ENCODE data around the gene GBF1.
A peak's percentile ranks its signal among the peaks of the same experiment; 100 is the strongest.
"Not testable (repeated sequence)": the region's sequence is repeated elsewhere in the genome, so short reads cannot be mapped to it uniquely, and the experiment has no call there.

Gene GBF1

GRCh38 chr10:102308318-102308717 lies 63.0 kb downstream of the GBF1 start:
- not testable (repeated sequence) for DNase-seq (ENCODE audit: low read depth)

DNA sequence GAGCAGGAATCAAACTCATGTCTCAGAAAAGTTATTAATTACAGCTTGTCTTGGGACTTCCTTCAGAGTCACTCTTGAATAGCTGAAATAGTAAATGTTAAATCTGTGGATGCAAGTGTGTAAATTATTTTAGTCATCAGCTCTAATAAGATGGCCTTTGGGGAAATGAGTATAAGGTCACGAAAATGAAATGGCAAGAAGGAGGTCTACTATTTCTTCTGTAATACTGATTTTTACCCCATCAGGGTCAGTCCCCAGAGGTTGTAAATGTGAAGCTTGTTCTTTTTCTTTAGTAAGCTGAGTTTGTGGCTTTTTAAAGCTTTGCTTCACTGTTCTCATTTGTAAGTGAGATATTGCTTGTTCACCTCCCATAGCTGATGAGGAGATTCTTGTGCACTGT lies 63.9 kb downstream of the GBF1 start:
- no peak for DNase-seq (ENCODE audit: low read depth)

DNA sequence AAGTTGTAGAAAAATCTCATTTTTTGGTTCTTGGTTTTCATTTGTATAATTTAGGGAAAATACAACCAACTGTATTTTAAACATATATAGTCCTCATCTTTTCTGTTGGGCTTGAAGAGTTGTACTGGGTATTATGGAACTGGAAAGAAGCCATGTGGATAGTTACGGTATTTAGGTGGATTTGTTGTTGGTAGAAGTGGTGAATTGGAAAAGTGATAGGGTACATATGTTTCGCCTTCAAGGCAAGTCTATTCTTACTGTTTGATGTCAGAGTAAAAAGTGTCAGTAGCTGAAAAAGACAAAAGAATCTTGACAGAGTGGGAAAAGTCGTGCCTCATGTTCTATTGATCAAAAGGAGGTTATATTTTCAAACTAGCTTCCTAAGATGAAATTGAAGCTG lies 64.6 kb downstream of the GBF1 start:
- DNase-seq (ENCODE audit: low read depth), result no peak

- no peak for DNase-seq (ENCODE audit: low read depth)
Observed at GRCh38 chr10:102310361-102311024, 65.2 kb downstream of the GBF1 start.

DNA sequence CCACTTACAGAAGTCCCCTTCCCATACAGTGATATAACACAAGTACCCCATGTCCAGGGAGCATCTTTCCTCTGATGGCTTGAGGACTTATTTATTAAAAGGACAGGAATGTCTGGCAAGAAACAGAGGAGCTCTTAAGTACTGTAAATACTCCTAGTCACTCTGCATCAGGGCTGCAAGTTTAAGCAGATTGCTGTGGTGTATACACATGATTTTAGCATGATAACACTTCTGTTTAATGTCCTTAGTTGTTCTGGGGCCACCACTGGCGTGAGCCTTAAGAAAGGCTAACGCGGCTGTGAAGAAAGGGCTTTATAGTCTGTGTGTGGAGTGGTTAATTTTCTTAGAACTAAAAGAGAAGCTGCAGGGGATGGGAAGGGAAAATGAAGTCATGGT lies 65.7 kb downstream of the GBF1 start:
- DNase-seq (ENCODE audit: low read depth), result no peak

DNA sequence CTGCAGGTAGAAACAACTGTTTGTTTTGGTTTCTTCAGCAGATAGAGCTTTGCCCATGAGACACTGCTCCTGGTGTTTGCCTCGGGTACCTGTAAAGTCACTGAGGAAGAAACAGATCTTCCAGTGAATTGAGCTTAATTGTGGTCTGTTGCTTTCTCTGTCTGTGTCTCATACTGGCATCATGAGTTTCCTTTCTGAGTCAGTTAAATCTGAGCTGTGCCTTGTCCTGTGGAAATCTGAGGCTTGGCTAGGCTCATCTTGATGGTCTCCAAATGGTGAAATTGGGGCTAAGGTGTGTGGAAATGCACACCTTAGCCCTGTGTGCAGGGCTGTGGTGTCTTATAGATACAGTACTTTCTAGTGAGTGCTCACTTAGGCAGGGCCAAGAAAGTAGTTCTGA lies 67.4 kb downstream of the GBF1 start:
- no peak for DNase-seq (ENCODE audit: low read depth)

DNA sequence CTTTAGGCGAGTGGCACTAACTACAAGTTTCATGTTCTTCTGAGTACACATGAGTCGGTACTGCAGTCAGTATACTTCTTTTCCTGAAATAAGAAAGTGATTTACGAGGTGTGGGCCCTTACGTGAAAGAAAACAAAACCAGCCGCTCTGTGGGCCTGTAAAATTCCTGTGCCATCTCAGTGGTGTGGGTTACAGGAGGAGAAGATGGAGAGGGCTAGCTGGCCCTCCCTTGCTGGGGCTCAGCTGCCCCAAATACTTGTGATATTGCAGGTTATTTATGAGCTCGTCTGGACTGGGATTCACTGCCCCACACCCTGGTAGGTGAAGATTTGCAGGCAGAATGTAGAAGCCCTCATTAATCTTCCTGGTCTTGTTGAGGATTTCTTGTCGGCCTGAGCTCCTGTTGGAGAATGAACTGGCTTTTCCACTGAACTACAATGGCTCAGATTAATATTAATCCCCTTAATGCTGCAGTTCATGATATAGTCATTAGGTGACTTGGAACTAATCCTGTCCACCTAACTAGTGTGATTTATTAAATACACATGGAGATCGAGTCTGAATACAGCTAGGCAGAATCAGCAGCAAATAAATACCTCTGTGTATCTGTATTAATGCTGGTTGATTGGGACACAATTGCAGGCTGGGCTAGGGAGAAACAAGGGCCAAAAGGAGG lies 68.0 kb downstream of the GBF1 start:
- DNase-seq (ENCODE audit: low read depth), result no peak

- DNase-seq (ENCODE audit: low read depth), result no peak
Observed at GRCh38 chr10:102314801-102315200, 69.5 kb downstream of the GBF1 start.

GRCh38 chr10:102316421-102316820 lies 71.1 kb downstream of the GBF1 start:
- DNase-seq (ENCODE audit: low read depth), result no peak

DNA sequence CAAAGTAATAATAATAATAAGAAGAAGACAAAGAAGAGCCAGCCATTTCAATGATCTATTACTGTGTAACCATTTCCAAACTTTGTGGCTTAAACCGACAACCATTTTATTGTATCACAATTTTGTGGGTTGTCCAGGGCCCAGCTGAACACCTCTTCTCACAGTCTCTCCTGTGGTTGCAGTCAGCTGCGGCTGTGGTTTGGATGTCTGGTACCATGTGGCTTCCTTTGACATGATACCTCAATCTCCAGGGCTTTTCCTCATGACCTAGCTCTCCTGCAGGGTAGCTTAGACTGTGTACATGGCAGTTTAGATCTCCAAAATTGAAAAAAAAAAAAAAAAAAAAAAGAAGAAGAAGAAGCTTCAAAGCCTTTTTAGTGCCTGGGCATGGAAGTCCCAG lies 77.6 kb downstream of the GBF1 start:
- DNase-seq (ENCODE audit: low read depth), result no peak

GRCh38 chr10:102324061-102324460 lies 78.7 kb downstream of the GBF1 start:
- no peak for DNase-seq (ENCODE audit: low read depth)

DNA sequence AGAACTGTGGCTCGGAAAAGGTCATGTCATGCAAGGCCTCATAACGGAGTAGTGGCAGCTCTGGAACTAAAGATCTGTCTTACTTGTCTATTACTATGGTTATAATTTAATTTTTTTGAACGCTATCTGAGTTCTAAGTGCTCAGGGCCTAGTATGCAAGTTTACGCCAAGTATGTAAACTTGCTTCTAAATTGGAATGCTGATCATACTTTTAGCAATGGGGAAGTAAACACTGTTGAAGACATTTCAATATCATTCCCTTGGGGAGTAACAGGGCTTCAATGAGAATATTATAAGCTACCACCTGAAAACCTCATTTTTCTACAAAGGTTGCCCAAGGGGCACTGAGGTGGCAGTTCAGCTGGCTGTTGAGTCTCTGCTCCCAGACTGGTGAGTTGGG lies 80.7 kb downstream of the GBF1 start:
- DNase-seq (ENCODE audit: low read depth), result no peak

DNA sequence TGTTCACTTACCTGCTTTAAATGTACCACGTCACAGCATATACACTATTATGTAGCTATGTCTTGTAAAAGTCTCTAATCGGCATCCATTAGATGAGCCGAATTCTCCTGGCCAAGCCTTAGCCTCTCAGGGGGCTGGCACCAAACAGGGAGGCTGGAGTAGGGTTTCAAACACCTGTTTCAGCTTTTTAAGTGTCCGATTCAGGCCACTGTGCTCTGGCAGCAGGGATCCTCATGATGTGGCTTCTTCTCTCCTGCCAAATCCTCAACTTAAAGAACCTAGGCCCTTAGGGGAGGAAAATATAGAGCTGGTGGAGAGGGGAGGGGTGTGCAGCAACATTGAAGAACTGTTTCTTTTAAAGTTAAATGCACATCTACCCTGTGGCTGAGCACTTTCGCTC lies 81.7 kb downstream of the GBF1 start:
- no peak for DNase-seq (ENCODE audit: low read depth)

GRCh38 chr10:102327641-102328040 lies 82.3 kb downstream of the GBF1 start:
- DNase-seq (ENCODE audit: low read depth), result no peak

DNA sequence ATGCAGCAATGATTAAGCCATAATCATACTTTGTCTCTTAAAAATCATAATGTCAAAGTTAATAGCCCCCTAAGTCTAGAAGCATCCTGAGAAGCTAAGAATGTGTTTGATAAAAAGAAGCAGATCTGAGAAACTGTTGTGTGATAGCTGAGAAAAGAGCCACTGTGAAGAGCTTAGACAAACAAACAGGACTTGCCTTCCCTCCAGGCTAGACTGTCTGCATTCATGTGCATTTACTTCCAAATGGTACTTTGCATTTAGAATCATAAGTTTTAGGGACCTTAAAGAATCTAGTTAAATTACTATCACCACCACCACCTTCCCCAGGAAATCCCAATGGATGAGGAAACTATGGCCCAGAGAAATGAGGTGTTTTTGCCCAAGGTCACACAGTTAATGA lies 87.4 kb downstream of the GBF1 start:
- DNase-seq (ENCODE audit: low read depth), result no peak

DNA sequence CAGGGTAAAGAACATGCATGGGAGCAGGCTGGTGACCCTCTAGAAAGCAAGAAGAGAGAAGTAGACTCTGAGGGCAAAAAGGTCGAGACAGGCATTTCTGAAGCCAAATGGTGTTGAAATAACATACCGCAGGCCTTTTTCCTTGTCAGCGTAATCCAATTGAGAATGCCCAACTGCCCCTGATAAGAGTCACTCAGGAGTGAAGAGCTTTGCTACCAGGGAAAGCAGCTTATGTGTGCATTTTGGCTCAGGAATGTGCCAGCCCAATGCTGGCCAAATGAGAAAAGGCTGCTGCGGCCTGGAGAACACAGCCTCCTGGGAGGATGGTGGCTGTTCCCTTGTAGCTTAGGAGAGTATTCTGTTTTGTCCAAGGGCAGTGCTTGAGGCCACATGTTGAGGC lies 88.8 kb downstream of the GBF1 start:
- DNase-seq (ENCODE audit: low read depth), result no peak

GRCh38 chr10:102335184-102335583 lies 89.9 kb downstream of the GBF1 start:
- peak; percentile 21 for DNase-seq (ENCODE audit: low read depth)

GRCh38 chr10:102341038-102341688 lies 95.8 kb downstream of the GBF1 start:
- DNase-seq (ENCODE audit: low read depth), result no peak

- no peak for DNase-seq (ENCODE audit: low read depth)
Observed at GRCh38 chr10:102342458-102342857, 97.1 kb downstream of the GBF1 start.

DNA sequence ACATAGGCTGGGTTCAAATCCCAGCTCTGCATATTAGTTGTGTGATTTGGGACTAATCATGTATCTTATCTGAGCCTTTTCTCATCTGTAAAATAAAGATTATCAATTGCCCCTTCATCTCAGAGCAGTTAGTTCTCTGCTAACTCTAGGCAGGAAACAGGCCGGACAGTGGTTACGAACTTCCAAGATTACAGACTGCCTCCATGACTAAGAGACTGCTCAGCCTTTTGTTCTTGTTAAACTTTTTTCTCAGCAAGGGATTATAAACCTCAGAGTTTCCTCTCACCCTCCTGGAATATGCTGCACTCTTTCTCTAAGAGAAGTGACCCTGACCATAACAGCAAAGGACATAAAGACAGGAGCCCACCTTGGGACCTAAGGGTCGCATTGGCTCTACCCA lies 97.6 kb downstream of the GBF1 start:
- peak; percentile 62 for DNase-seq (ENCODE audit: low read depth)

- peak; percentile 33 for DNase-seq (ENCODE audit: low read depth)
Observed at GRCh38 chr10:102344067-102344466, 98.7 kb downstream of the GBF1 start.

DNA sequence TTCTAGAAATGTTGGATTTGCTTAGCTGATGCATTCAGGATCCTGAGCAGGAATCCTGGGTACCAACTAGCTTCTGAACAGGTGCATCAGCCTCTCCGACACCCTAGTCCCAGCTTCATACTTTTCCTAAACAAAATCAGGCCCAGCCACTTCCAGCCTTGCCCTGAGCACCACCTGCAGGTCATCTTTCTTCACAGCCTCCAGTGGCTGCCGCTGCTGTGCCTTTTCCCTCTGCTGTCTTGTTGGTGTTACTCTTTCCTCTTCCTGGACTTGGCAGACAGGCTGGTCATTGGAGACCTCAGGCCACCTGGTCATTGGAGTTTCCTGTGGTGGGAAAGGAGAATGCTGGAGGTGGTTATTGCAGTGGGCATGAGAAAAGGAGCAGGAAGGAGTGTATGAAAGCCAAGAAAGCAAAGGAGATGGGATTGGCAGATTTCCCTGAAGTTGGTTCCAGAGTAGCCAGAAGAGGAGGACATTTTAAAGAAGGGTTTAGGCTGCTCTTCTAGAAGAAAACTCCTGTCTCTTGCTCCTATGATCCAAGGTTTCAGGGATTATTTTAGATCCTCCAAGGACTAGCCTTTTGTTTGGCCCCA lies 102.0 kb downstream of the GBF1 start:
- DNase-seq (ENCODE audit: low read depth), result no peak

- DNase-seq (ENCODE audit: low read depth), result peak; percentile 33
Observed at GRCh38 chr10:102352066-102352715, 106.9 kb downstream of the GBF1 start.
